LNCaP clone FGC (cell line): ENCODE results near the gene RUNX2.

Source experiments
- DNase-seq: peaks from one replicate; pipeline ENCODE4 v3.0.0-alpha.2; 2011; ENCODE audit warnings: low read depth
- H3K4me3 ChIP-seq: 2 replicates; pipeline ENCODE4 v1.5.1; 2011; ENCODE audit warnings: mild to moderate bottlenecking, low read depth, low read length, control low read depth
- CTCF ChIP-seq: IDR thresholded peaks from 2 replicates; pipeline ENCODE4 v1.5.1; 2012; ENCODE audit warnings: mild to moderate bottlenecking; ENCODE audit not compliant: control insufficient read depth, insufficient read depth; ENCODE audit errors: extremely low read depth

RUNX2 gene

GRCh38 chr6:45488269-45488668, 160.1 kb downstream of the RUNX2 start:
- no peak for DNase-seq
- TF ChIP-seq CTCF = no peak
- H3K4me3 ChIP-seq = no peak overlapping the region

GRCh38 chr6:45488889-45489288, 160.8 kb downstream of the RUNX2 start:
- DNase-seq = no peak
- no peak overlapping the region for H3K4me3 ChIP-seq
- no peak for TF ChIP-seq CTCF

- DNase-seq = no peak
- no peak for TF ChIP-seq CTCF
- H3K4me3 ChIP-seq = no peak overlapping the region
Observed at GRCh38 chr6:45491048-45491735, 163.1 kb downstream of the RUNX2 start.

- no peak for TF ChIP-seq CTCF
- DNase-seq = no peak
Observed at GRCh38 chr6:45491874-45492273, 163.7 kb downstream of the RUNX2 start.

GRCh38 chr6:45493761-45494160, 165.6 kb downstream of the RUNX2 start:
- no peak overlapping the region for H3K4me3 ChIP-seq
- no peak for DNase-seq
- no peak for TF ChIP-seq CTCF

More at GRCh38 chr6:45491874-45492273, 163.7 kb downstream of the RUNX2 start:
- H3K4me3 ChIP-seq = no peak overlapping the region

GRCh38 chr6:45494416-45495135, 166.4 kb downstream of the RUNX2 start:
- TF ChIP-seq CTCF = no peak
- no peak for DNase-seq
- H3K4me3 ChIP-seq = no peak overlapping the region
